ENCODE data around the gene ABCB4.

- TF ChIP-seq CTCF (IDR thresholded peaks at IDR 0.05; ENCODE audit: poor library complexity) (no peak), EZH2phosphoT487 (IDR thresholded peaks at IDR 0.05; ENCODE audit: low read depth, severe bottlenecking, unreplicated experiment) (no peak), EZH2 (IDR thresholded peaks at IDR 0.05; ENCODE audit: borderline replicate concordance) (no peak)
Observed at GRCh38 chr7:87474533-87475358, 734 bp downstream of the ABCB4 start.

Data from hepatocyte (in vitro differentiated cells).